ENCODE data around the gene NEMP1.

The NEMP1 gene

GRCh38 chr12:57094208-57095160 lies 15.9 kb upstream of the NEMP1 start:
- peak overlapping the region; percentile 49; the same call in 1 of the 2 replicates for H3K9ac ChIP-seq (ENCODE audit: low read length)
- H2AFZ ChIP-seq (ENCODE audit: low read depth, low read length, severe bottlenecking), result no peak overlapping the region
- H3K27me3 ChIP-seq (ENCODE audit: low read length), result no peaks in the 10 kb centered on the region
- H3K9me2 ChIP-seq (replicated peaks; ENCODE audit: insufficient read depth, low read length), result no peaks in the 10 kb centered on the region
- H3K79me2 ChIP-seq (ENCODE audit: insufficient read depth, low read length), result peaks cover 5% of the 10 kb centered on the region; the same call in 1 of the 2 replicates
- TF ChIP-seq EZH2phosphoT487 (conservative IDR thresholded peaks at IDR 0.05; ENCODE audit: low read length), result no peak
- no peak for TF ChIP-seq CTCF (IDR thresholded peaks at IDR 0.05; ENCODE audit: insufficient read depth, low read length, poor library complexity, severe bottlenecking)
- peaks cover 3% of the 10 kb centered on the region; the same call in 1 of the 2 replicates for H3K36me3 ChIP-seq (ENCODE audit: low read length)
- peak overlapping the region; percentile 74 for H3K27ac ChIP-seq (ENCODE audit: low read depth, low read length)
- H4K20me1 ChIP-seq (ENCODE audit: low read depth, low read length), result no peaks in the 10 kb centered on the region
- H3K4me3 ChIP-seq (ENCODE audit: insufficient read depth, low read length, poor library complexity, severe bottlenecking), result no peak overlapping the region
- H3F3A ChIP-seq (ENCODE audit: insufficient read depth), result peaks cover 33% of the 10 kb centered on the region
- no peaks in the 10 kb centered on the region for H3K9me3 ChIP-seq (ENCODE audit: insufficient read depth, low read length)
- peak overlapping the region; percentile 51 for H3K4me2 ChIP-seq (ENCODE audit: low read depth, low read length, poor library complexity, severe bottlenecking)

- no peaks in the 10 kb centered on the region for H3K9me2 ChIP-seq (replicated peaks; ENCODE audit: insufficient read depth, low read length)
- peak overlapping the region; percentile 51 for H3K4me2 ChIP-seq (ENCODE audit: low read depth, low read length, poor library complexity, severe bottlenecking)
- peaks cover 33% of the 10 kb centered on the region for H3F3A ChIP-seq (ENCODE audit: insufficient read depth)
- TF ChIP-seq EZH2phosphoT487 (conservative IDR thresholded peaks at IDR 0.05; ENCODE audit: low read length), result no peak
- peak; percentile 62 for TF ChIP-seq CTCF (IDR thresholded peaks at IDR 0.05; ENCODE audit: insufficient read depth, low read length, poor library complexity, severe bottlenecking)
- peak overlapping the region; percentile 49 for H3K9ac ChIP-seq (ENCODE audit: low read length)
- H3K36me3 ChIP-seq (ENCODE audit: low read length), result peaks cover 3% of the 10 kb centered on the region; the same call in 1 of the 2 replicates
- H3K9me3 ChIP-seq (ENCODE audit: insufficient read depth, low read length), result no peaks in the 10 kb centered on the region
- no peak overlapping the region for H2AFZ ChIP-seq (ENCODE audit: low read depth, low read length, severe bottlenecking)
- no peaks in the 10 kb centered on the region for H4K20me1 ChIP-seq (ENCODE audit: low read depth, low read length)
- peak overlapping the region; percentile 1 for H3K4me3 ChIP-seq (ENCODE audit: insufficient read depth, low read length, poor library complexity, severe bottlenecking)
- no peaks in the 10 kb centered on the region for H3K27me3 ChIP-seq (ENCODE audit: low read length)
- H3K79me2 ChIP-seq (ENCODE audit: insufficient read depth, low read length), result peaks cover 9% of the 10 kb centered on the region; the same call in 1 of the 2 replicates
- H3K27ac ChIP-seq (ENCODE audit: low read depth, low read length), result peak overlapping the region; percentile 74
These were observed 15.0 kb upstream of the NEMP1 start for GRCh38 chr12:57093415-57094207.

GRCh38 chr12:57092876-57093414 lies 14.4 kb upstream of the NEMP1 start:
- Histone ChIP-seq H3K9me2 (replicated peaks; ENCODE audit: insufficient read depth, low read length) (no peaks in the 10 kb centered on the region), H3K79me2 (ENCODE audit: insufficient read depth, low read length) (peaks cover 9% of the 10 kb centered on the region; the same call in 1 of the 2 replicates), H2AFZ (ENCODE audit: low read depth, low read length, severe bottlenecking) (no peak overlapping the region), H3K9ac (ENCODE audit: low read length) (0 out of 2 replicates have a peak overlapping the region, but pooled peaks have one; percentile 49), H3K4me2 (ENCODE audit: low read depth, low read length, poor library complexity, severe bottlenecking) (no peak overlapping the region), H3F3A (ENCODE audit: insufficient read depth) (peaks cover 35% of the 10 kb centered on the region), H4K20me1 (ENCODE audit: low read depth, low read length) (no peaks in the 10 kb centered on the region), H3K4me3 (ENCODE audit: insufficient read depth, low read length, poor library complexity, severe bottlenecking) (no peak overlapping the region), H3K36me3 (ENCODE audit: low read length) (peaks cover under 1% of the 10 kb centered on the region; the same call in 1 of the 2 replicates), H3K27me3 (ENCODE audit: low read length) (no peaks in the 10 kb centered on the region), H3K27ac (ENCODE audit: low read depth, low read length) (peak overlapping the region; percentile 74), H3K9me3 (ENCODE audit: insufficient read depth, low read length) (no peaks in the 10 kb centered on the region)
- TF ChIP-seq CTCF (IDR thresholded peaks at IDR 0.05; ENCODE audit: insufficient read depth, low read length, poor library complexity, severe bottlenecking) (no peak), EZH2phosphoT487 (conservative IDR thresholded peaks at IDR 0.05; ENCODE audit: low read length) (no peak)

All from SU-DHL-6 (cell line).